H9 (cell line): ENCODE results near the gene CXCL3. TPM values are rescaled to one million over a fixed set of nuclear protein-coding genes. Genes with fewer than 3 reads are reported as not detected.

ENCODE experiments used
- DNase-seq: peaks from one replicate; pipeline ENCODE4 v3.0.0-alpha.2; 2017
- H2AFZ ChIP-seq: one replicate; pipeline ENCODE4 v1.6.1; 2013; ENCODE audit warnings: mild to moderate bottlenecking, low read length, control low read depth, moderate library complexity
- H2AK5ac ChIP-seq: 2 replicates; pipeline ENCODE4 v1.6.1; 2013; ENCODE audit warnings: low read length, control low read depth, mixed read lengths; ENCODE audit not compliant: insufficient read length
- H2BK120ac ChIP-seq: one replicate; pipeline ENCODE4 v1.6.1; 2013; ENCODE audit warnings: low read depth, mild to moderate bottlenecking, low read length, control low read depth, inconsistent platforms; ENCODE audit not compliant: poor library complexity, severe bottlenecking
- H2BK12ac ChIP-seq: 2 replicates; pipeline ENCODE4 v1.6.1; 2013; ENCODE audit warnings: low read length, control low read depth, mixed read lengths, low read depth; ENCODE audit not compliant: insufficient read length
- H2BK15ac ChIP-seq: 2 replicates; pipeline ENCODE4 v1.6.1; 2013; ENCODE audit warnings: low read depth, low read length, control low read depth
- H2BK20ac ChIP-seq: one replicate; pipeline ENCODE4 v1.6.1; 2013; ENCODE audit warnings: low read depth, mild to moderate bottlenecking, low read length, control low read depth, inconsistent platforms; ENCODE audit not compliant: poor library complexity, severe bottlenecking
- H2BK5ac ChIP-seq: 2 replicates; pipeline ENCODE4 v1.6.1; 2013; ENCODE audit warnings: low read length, control low read depth, mixed read lengths; ENCODE audit not compliant: insufficient read length
- H3K14ac ChIP-seq: 2 replicates; pipeline ENCODE4 v1.6.1; 2013; ENCODE audit warnings: low read length, control low read depth; ENCODE audit not compliant: insufficient read depth
- H3K18ac ChIP-seq: 2 replicates; pipeline ENCODE4 v1.6.1; 2013; ENCODE audit warnings: low read depth, mild to moderate bottlenecking, mixed read lengths, low read length, control low read depth; ENCODE audit not compliant: insufficient read length
- H3K23ac ChIP-seq: 2 replicates; pipeline ENCODE4 v1.6.1; 2013; ENCODE audit warnings: low read length, control low read depth, mixed read lengths, low read depth; ENCODE audit not compliant: insufficient read length
- H3K23me2 ChIP-seq: 2 replicates; pipeline ENCODE4 v1.6.1; 2013; ENCODE audit warnings: low read depth, mild to moderate bottlenecking, mixed read lengths, low read length, control low read depth; ENCODE audit not compliant: insufficient read length, poor library complexity, severe bottlenecking
- H3K27ac ChIP-seq: 2 replicates; pipeline ENCODE4 v1.5.1; 2013; ENCODE audit warnings: low read length, control low read depth, mixed read lengths, low read depth; ENCODE audit not compliant: insufficient read length
- H3K27me3 ChIP-seq: 2 replicates; pipeline ENCODE4 v1.6.1; 2013; ENCODE audit warnings: low read length, control low read depth, inconsistent platforms; ENCODE audit not compliant: insufficient read depth
- H3K4ac ChIP-seq: 2 replicates; pipeline ENCODE4 v1.6.1; 2013; ENCODE audit warnings: low read depth, mild to moderate bottlenecking, control low read depth, inconsistent platforms, low read length, moderate library complexity
- H3K4me1 ChIP-seq: 2 replicates; pipeline ENCODE4 v1.6.1; 2013; ENCODE audit warnings: low read length, control low read depth, inconsistent platforms; ENCODE audit not compliant: insufficient read depth
- H3K4me2 ChIP-seq: 2 replicates; pipeline ENCODE4 v1.6.1; 2013; ENCODE audit warnings: low read length, control low read depth, mixed read lengths; ENCODE audit not compliant: insufficient read length, insufficient read depth
- H3K56ac ChIP-seq: 2 replicates; pipeline ENCODE4 v1.6.1; 2013; ENCODE audit warnings: low read depth, mild to moderate bottlenecking, mixed read lengths, low read length, control low read depth; ENCODE audit not compliant: insufficient read length
- H3K79me1 ChIP-seq: 2 replicates; pipeline ENCODE4 v1.6.1; 2013; ENCODE audit warnings: low read depth, mild to moderate bottlenecking, moderate library complexity, low read length, control low read depth, inconsistent platforms; ENCODE audit not compliant: insufficient read depth, poor library complexity, severe bottlenecking
- H3K79me2 ChIP-seq: 2 replicates; pipeline ENCODE4 v1.6.1; 2013; ENCODE audit warnings: low read length, control low read depth, inconsistent platforms; ENCODE audit not compliant: insufficient read depth
- H3K9ac ChIP-seq: 2 replicates; pipeline ENCODE4 v1.6.1; 2013; ENCODE audit warnings: low read length, control low read depth, mixed read lengths; ENCODE audit not compliant: insufficient read length; ENCODE audit errors: extremely low read depth
- H3K9me3 ChIP-seq: one replicate; pipeline ENCODE4 v1.6.1; 2013; ENCODE audit warnings: low read depth, low read length, inconsistent platforms; ENCODE audit not compliant: control insufficient read depth
- H3T11ph ChIP-seq: one replicate; pipeline ENCODE4 v1.6.1; 2013; ENCODE audit warnings: mild to moderate bottlenecking, low read length, control low read depth, inconsistent platforms
- H4K20me1 ChIP-seq: one replicate; pipeline ENCODE4 v1.6.1; 2013; ENCODE audit not compliant: control insufficient read depth, insufficient read length, insufficient read depth
- H4K5ac ChIP-seq: 2 replicates; pipeline ENCODE4 v1.6.1; 2013; ENCODE audit warnings: low read depth, mild to moderate bottlenecking, mixed read lengths, low read length, control low read depth; ENCODE audit not compliant: insufficient read length
- H4K8ac ChIP-seq: replicated peaks from 2 replicates; pipeline ENCODE4 v1.6.1; 2013; ENCODE audit warnings: low read length, control low read depth, mixed read lengths, low read depth; ENCODE audit not compliant: insufficient read length
- H4K91ac ChIP-seq: 2 replicates; pipeline ENCODE4 v1.6.1; 2013; ENCODE audit warnings: low read depth, mild to moderate bottlenecking, moderate library complexity, mixed read lengths, low read length, control low read depth; ENCODE audit not compliant: insufficient read length
- H3K27ac Mint-ChIP-seq, 3 experiments: 2 replicates in 2 of 3; 3 replicates in 1 of 3; pipeline ENCODE4 v1.8.0; 2020 to 2021; ENCODE audit warnings: mixed read lengths in 3 of 3, mild to moderate bottlenecking in 1 of 3, moderate library complexity in 1 of 3
- H3K27me3 Mint-ChIP-seq: 2 replicates; pipeline ENCODE4 v1.8.0; 2021; ENCODE audit warnings: low read depth, mild to moderate bottlenecking, moderate library complexity, mixed read lengths
- H3K36me3 Mint-ChIP-seq, 3 experiments: 2 replicates in 2 of 3; 3 replicates in 1 of 3; pipeline ENCODE4 v1.8.0; 2020 to 2021; ENCODE audit warnings: low read depth in 3 of 3, mixed read lengths in 3 of 3; ENCODE audit not compliant: insufficient read depth in 1 of 3
- H3K4me1 Mint-ChIP-seq, 2 experiments: 2 replicates each; pipeline ENCODE4 v1.8.0; 2020; ENCODE audit warnings: mixed read lengths in 2 of 2
- H3K4me3 Mint-ChIP-seq, 2 experiments: 2 replicates in 1 of 2; 3 replicates in 1 of 2; pipeline ENCODE4 v1.8.0; 2020 to 2021; ENCODE audit warnings: mild to moderate bottlenecking in 2 of 2, mixed read lengths in 2 of 2, moderate library complexity in 1 of 2
- H3K9me3 Mint-ChIP-seq, 2 experiments: 2 replicates in 1 of 2; 3 replicates in 1 of 2; pipeline ENCODE4 v1.8.0; 2020; ENCODE audit warnings: mild to moderate bottlenecking in 2 of 2, mixed read lengths in 2 of 2, moderate library complexity in 1 of 2
- CTCF ChIP-seq: fragments of 200-600 bp; sonication (generic); conservative IDR thresholded peaks from 3 replicates; pipeline ENCODE4 v1.8.0; 2021; ENCODE audit warnings: antibody characterized with exemption, mild to moderate bottlenecking
- total RNA-seq: library from RNA; stranded (reverse); gene quantifications from 2 replicates; pipeline ENCODE4 v1.2.1, GENCODE V29; 2021

Gene CXCL3
- total RNA-seq, 1 experiment from 2014 or later, result 3.7 TPM

- Histone ChIP-seq H4K20me1 (no peaks in the 10 kb centered on the region), H4K91ac (no peak overlapping the region), H3K4me1 (no peaks in the 10 kb centered on the region), H2BK120ac (no peak overlapping the region), H3K18ac (no peak overlapping the region), H2AFZ (no peak overlapping the region), H3K9me3 (no peaks in the 10 kb centered on the region), H3K79me2 (no peaks in the 10 kb centered on the region), H3K56ac (no peak overlapping the region), H3K14ac (no peak overlapping the region), H3K27me3 (no peaks in the 10 kb centered on the region), H3K23me2 (no peaks in the 10 kb centered on the region), H2BK12ac (no peak overlapping the region), H3K4ac (no peak overlapping the region), H3K79me1 (no peaks in the 10 kb centered on the region), H3K27ac (no peak overlapping the region), H2AK5ac (no peak overlapping the region), H2BK20ac (no peak overlapping the region), H3K4me2 (no peak overlapping the region), H2BK15ac (no peak overlapping the region), H4K5ac (no peak overlapping the region), H3K23ac (no peak overlapping the region), H3K9ac (no peak overlapping the region), H3T11ph (no peak overlapping the region), H2BK5ac (no peak overlapping the region), H4K8ac (no peak overlapping the region)
- no peak overlapping the region for H3K4me3 Mint-ChIP-seq
- H3K4me1 Mint-ChIP-seq, result peaks cover 5 to 7% of the 10 kb centered on the region in 2 experiments
- TF ChIP-seq CTCF, result no peak
- DNase-seq, result no peak
- peaks cover 3 to 7% of the 10 kb centered on the region in 2 experiments; a peak in 3 of 5 replicates for H3K9me3 Mint-ChIP-seq
- H3K27me3 Mint-ChIP-seq, result peaks cover 3% of the 10 kb centered on the region; the same call in 1 of the 2 replicates
- peaks cover 0 to 3% (median 2%) of the 10 kb centered on the region in 3 experiments; a peak in 2 of 7 replicates for H3K36me3 Mint-ChIP-seq
- no peak overlapping the region for H3K27ac Mint-ChIP-seq
These were observed 22.9 kb upstream of the CXCL3 start for GRCh38 chr4:74061430-74061829.
